AG04450 (cell line): ENCODE results near the gene INSYN2A. TPM values are rescaled to one million over a fixed set of nuclear protein-coding genes. Genes with fewer than 3 reads are reported as not detected.

ENCODE experiments used
- CTCF ChIA-PET: fragments of 300-600, 350-600 bp; formaldehyde crosslinking; extraction: SDS; loops from one replicate; lab custom pipeline; 2022; ENCODE audit warnings: antibody characterized with exemption, inconsistent platforms; lab: Charles Lee
- POLR2A ChIA-PET: fragments of 350-600 bp; formaldehyde crosslinking; extraction: SDS; loops from one replicate; lab custom pipeline; 2021; ENCODE audit warnings: antibody characterized with exemption, inconsistent platforms; lab: Yijun Ruan, JAX
- DNase-seq: peaks from one replicate; pipeline ENCODE4 v3.0.0-alpha.2; 2011; ENCODE audit warnings: low read depth, low spot score
- H3K27ac ChIP-seq: one replicate; pipeline ENCODE4 v1.5.1; 2012; ENCODE audit warnings: low read depth, low read length, control low read depth
- H3K27me3 ChIP-seq: one replicate; pipeline ENCODE4 v1.6.0; 2012; ENCODE audit warnings: low read length; ENCODE audit not compliant: control insufficient read depth, insufficient read depth
- H3K4me3 ChIP-seq: 2 replicates; pipeline ENCODE4 v1.5.1; 2011; ENCODE audit warnings: mild to moderate bottlenecking, low read depth, low read length, control low read depth
- H3K9me3 ChIP-seq: 2 replicates; pipeline ENCODE4 v1.5.1; 2012; ENCODE audit warnings: low read length; ENCODE audit not compliant: control insufficient read depth, insufficient read depth
- polyA plus RNA-seq: library from polyadenylated mRNA; depleted of rRNA; stranded (reverse); fragments of >200 nt; gene quantifications from 2 replicates; pipeline ENCODE4 v1.2.3, GENCODE V29; 2011
- TF ChIP-seq, protein P1 (sequence below): IDR thresholded peaks from 2 replicates; pipeline ENCODE4 v1.5.1; 2011; ENCODE audit warnings: low read depth, low read length, control low read depth, inconsistent platforms

INSYN2A gene
- polyA plus RNA-seq, 1 experiment = 0.35 TPM

DNA sequence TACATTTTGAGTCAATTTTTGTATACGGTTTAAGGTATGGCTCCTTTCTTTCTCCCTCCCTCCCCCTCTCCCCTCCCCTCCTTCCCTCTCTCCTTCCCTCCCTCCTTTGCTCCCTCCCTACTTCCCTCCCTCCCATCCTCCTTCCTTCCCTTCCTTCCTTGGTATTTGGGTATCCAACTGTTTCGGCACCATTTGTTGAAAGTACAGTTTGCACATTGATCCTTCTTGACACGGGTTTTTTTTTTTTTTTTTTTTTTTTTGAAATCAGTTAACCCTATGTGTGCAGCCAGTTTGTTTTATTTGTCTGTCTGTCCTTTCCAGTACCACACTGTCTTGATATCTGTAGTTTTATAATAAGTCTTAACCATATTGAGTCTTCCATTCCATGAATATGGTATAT lies 39.9 kb upstream of the INSYN2A start:
- POLR2A ChIA-PET = no interaction called here
- Histone ChIP-seq H3K27ac (no peak overlapping the region), H3K9me3 (no peaks in the 10 kb centered on the region; the same call in 1 of the 2 replicates), H3K27me3 (no peaks in the 10 kb centered on the region), H3K4me3 (no peak overlapping the region)
- CTCF ChIA-PET = no interaction called here
- no peak for DNase-seq
- TF ChIP-seq, protein P1, sequence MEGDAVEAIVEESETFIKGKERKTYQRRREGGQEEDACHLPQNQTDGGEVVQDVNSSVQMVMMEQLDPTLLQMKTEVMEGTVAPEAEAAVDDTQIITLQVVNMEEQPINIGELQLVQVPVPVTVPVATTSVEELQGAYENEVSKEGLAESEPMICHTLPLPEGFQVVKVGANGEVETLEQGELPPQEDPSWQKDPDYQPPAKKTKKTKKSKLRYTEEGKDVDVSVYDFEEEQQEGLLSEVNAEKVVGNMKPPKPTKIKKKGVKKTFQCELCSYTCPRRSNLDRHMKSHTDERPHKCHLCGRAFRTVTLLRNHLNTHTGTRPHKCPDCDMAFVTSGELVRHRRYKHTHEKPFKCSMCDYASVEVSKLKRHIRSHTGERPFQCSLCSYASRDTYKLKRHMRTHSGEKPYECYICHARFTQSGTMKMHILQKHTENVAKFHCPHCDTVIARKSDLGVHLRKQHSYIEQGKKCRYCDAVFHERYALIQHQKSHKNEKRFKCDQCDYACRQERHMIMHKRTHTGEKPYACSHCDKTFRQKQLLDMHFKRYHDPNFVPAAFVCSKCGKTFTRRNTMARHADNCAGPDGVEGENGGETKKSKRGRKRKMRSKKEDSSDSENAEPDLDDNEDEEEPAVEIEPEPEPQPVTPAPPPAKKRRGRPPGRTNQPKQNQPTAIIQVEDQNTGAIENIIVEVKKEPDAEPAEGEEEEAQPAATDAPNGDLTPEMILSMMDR = no peak

- no peaks in the 10 kb centered on the region for H3K27me3 ChIP-seq
- H3K9me3 ChIP-seq = no peaks in the 10 kb centered on the region; the same call in 1 of the 2 replicates
- TF ChIP-seq, protein P1 = no peak
- no peak overlapping the region for H3K4me3 ChIP-seq
- CTCF ChIA-PET = interaction anchor here (1.4 kb wide), 1 partner anchor 9 kb away, joined by 5 read pairs; no protein-coding TSS in a partner anchor
- no peak for DNase-seq
- no peak overlapping the region for H3K27ac ChIP-seq
- POLR2A ChIA-PET = no interaction called here
Observed at GRCh38 chr10:127234306-127234800, 38.0 kb upstream of the INSYN2A start.

GRCh38 chr10:127228195-127228787 lies 31.9 kb upstream of the INSYN2A start:
- H3K9me3 ChIP-seq = no peaks in the 10 kb centered on the region
- no peak for DNase-seq
- POLR2A ChIA-PET = no interaction called here
- CTCF ChIA-PET = no interaction called here
- H3K27me3 ChIP-seq = no peaks in the 10 kb centered on the region
- no peak overlapping the region for H3K27ac ChIP-seq
- TF ChIP-seq, protein P1 = no peak
- H3K4me3 ChIP-seq = no peak overlapping the region

- ChIA-PET CTCF (no interaction called here), POLR2A (no interaction called here)
- H3K4me3 ChIP-seq = no peak overlapping the region
- no peaks in the 10 kb centered on the region for H3K27me3 ChIP-seq
- H3K27ac ChIP-seq = no peak overlapping the region
- no peaks in the 10 kb centered on the region for H3K9me3 ChIP-seq
- DNase-seq = no peak
- TF ChIP-seq, protein P1 = no peak
Observed at GRCh38 chr10:127227663-127228062, 31.3 kb upstream of the INSYN2A start.

DNA sequence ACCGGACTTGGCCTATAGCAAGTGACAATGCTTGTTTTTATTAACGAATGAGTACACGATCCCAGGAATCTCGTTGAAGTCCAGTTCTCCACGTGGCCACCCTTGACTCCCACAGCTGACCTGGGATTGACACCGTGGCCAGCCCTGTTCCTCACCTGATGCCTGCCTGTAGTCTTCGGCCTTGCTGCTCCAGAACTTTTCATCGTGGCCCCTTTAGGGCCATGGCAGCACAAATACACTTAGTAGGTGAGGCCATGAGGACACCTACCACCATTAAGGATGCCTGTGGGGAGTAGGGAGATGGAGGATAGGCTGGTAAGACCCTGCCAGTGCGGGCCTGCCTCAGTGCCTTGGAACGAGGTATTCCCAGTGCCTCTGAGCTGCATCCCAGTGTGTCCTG lies 30.6 kb upstream of the INSYN2A start:
- Histone ChIP-seq H3K27me3 (no peaks in the 10 kb centered on the region), H3K27ac (no peak overlapping the region), H3K9me3 (no peaks in the 10 kb centered on the region), H3K4me3 (no peak overlapping the region)
- ChIA-PET POLR2A (no interaction called here), CTCF (no interaction called here)
- TF ChIP-seq, protein P1 = no peak
- no peak for DNase-seq
